Thoracic aorta (tissue), 2 donors: Measurements from ENCODE around the gene ACY1. TPM values are rescaled to one million over a fixed set of nuclear protein-coding genes. Genes with fewer than 3 reads are reported as not detected.

Experiments used
- ATAC-seq: fragments of 150-250 bp; one replicate; pipeline ENCODE4 v1.8.0; 2017; ENCODE audit warnings: low read depth; ENCODE audit not compliant: insufficient number of reproducible peaks, low FRiP score
- DNase-seq: peaks from one replicate; pipeline ENCODE4 v3.0.0-alpha.2; 2020; ENCODE audit warnings: low spot score
- H3K27ac ChIP-seq, 2 donors: fragments of 200-600 bp; sonication (generic); 1 replicate in 1 of 2; 2 replicates in 1 of 2; pipeline ENCODE4 v1.5.1; 2016; ENCODE audit warnings: mild to moderate bottlenecking in 2 of 2, moderate library complexity in 2 of 2
- H3K27me3 ChIP-seq: fragments of 200-600 bp; sonication (generic); replicated peaks from 2 replicates; pipeline ENCODE4 v1.6.0; 2016; ENCODE audit warnings: mild to moderate bottlenecking; ENCODE audit not compliant: insufficient read depth
- H3K36me3 ChIP-seq: fragments of 200-600 bp; sonication (generic); one replicate; pipeline ENCODE4 v1.5.1; 2016
- H3K4me1 ChIP-seq, 2 donors: fragments of 200-600 bp; sonication (generic); 1 replicate in 1 of 2; 2 replicates in 1 of 2; pipeline versions ENCODE4 v1.5.1 to v1.6.0; 2016; ENCODE audit warnings: low read depth in 2 of 2, mild to moderate bottlenecking in 1 of 2; ENCODE audit not compliant: control insufficient read depth in 1 of 2
- H3K4me3 ChIP-seq: fragments of 200-600 bp; sonication (generic); 2 replicates; pipeline ENCODE4 v1.5.1; 2016; ENCODE audit warnings: mild to moderate bottlenecking
- H3K9me3 ChIP-seq: fragments of 200-600 bp; sonication (generic); 2 replicates; pipeline ENCODE4 v1.5.1; 2016
- CTCF ChIP-seq: fragments of 200-600 bp; sonication (generic); IDR thresholded peaks from one replicate; pipeline ENCODE4 v1.5.1; 2019; ENCODE audit warnings: antibody characterized with exemption
- total RNA-seq, 2 donors: library from RNA; depleted of rRNA; stranded (reverse); fragments of >200 nt; gene quantifications; one replicate each; pipeline versions ENCODE4 v1.1.0 to v1.2.3, GENCODE V29; 2016

ACY1 gene
- total RNA-seq, 2 donors from 2014 or later = 6.1 to 12.3 TPM

DNA sequence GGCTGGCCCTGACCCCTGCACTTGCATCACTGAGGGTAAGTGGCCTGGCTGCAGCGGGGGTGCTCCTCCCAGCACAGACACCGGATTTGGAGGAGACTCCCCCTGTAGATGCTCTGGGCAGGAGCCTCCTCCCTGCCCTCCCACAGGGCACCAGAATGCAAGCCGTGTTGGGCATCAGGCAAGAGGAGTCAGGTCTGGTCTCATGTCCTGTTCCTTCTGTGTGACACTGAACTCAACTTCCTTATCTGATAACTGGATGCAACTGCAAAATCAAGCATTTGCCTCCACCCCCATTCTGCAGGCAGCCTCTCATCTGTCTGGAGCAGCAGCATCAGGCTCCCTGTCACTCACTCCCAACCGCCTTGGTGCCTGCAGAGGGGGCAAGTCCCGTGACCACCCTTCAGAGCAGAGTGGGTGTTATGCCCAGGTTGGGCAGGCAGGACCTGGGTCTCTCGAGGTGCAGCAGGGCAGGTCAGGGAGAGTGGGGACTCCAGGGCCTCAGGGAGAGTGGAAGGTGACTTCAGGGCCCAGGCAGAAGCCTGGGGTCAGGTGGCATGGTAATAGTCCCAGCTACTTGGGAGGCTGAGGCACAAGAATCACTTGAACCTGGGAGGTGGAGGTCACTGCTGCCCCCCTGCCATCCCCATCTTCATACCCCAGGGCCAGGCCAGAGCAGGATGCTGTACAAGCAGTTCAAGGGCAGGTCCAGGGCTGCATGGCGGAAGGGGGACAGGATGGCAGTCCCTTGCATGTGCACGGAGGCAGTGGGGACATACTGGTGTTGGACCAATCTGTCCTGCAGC lies 22.9 kb downstream of the ACY1 start:
- Histone ChIP-seq H3K4me1 (peaks cover 9 to 22% of the 10 kb centered on the region in 2 donors), H3K27me3 (no peaks in the 10 kb centered on the region), H3K9me3 (no peaks in the 10 kb centered on the region), H3K4me3 (peak overlapping the region; percentile 30), H3K27ac (no peak overlapping the region), H3K36me3 (no peaks in the 10 kb centered on the region)
- no peak for ATAC-seq
- DNase-seq = no peak
- TF ChIP-seq CTCF = no peak

DNA sequence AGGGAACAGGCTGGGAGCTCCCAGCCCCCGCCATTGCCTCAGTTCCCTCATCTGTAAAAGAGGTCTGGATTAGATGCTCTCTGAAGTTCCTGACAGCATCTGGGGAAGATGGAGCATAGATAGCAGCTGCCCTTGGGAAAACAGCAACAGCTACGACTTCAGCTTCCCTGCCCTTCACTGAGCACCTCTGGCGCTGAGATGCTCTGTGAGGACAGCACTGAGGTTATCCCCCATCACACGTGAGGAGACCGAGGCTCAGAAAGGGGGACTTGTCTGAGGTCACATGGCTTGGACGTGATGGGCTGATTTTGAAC lies 23.4 kb downstream of the ACY1 start:
- Histone ChIP-seq H3K36me3 (no peaks in the 10 kb centered on the region), H3K4me1 (peaks cover 9 to 22% of the 10 kb centered on the region in 2 donors), H3K4me3 (no peak overlapping the region), H3K27ac (no peak overlapping the region), H3K9me3 (no peaks in the 10 kb centered on the region), H3K27me3 (no peaks in the 10 kb centered on the region)
- no peak for TF ChIP-seq CTCF
- DNase-seq (no peak), ATAC-seq (no peak)

DNA sequence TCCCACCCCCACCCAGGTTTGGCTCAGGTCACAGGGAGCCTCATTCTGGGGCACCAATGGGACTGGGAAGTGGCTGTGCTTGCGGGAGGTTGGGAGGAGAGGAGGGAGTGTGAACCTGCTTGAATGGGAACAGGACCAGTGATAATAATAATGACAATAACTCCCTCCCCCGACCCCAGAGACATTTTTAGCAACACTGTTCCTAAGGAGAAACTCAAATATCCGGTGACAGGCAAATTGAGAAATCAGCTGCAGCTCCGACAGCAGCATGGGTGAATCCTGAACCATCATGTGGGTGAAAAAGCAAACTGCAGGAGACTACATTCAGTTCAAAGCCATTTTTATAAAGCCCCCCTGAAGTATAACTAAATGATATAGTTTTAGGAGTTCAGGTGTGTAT lies 24.0 kb downstream of the ACY1 start:
- H3K4me3 ChIP-seq = no peak overlapping the region
- H3K4me1 ChIP-seq = peaks cover 9 to 22% of the 10 kb centered on the region in 2 donors
- no peaks in the 10 kb centered on the region for H3K27me3 ChIP-seq
- H3K36me3 ChIP-seq = no peaks in the 10 kb centered on the region
- no peak for TF ChIP-seq CTCF
- H3K9me3 ChIP-seq = no peaks in the 10 kb centered on the region
- no peak overlapping the region for H3K27ac ChIP-seq
- no peak for DNase-seq
- no peak for ATAC-seq

DNA sequence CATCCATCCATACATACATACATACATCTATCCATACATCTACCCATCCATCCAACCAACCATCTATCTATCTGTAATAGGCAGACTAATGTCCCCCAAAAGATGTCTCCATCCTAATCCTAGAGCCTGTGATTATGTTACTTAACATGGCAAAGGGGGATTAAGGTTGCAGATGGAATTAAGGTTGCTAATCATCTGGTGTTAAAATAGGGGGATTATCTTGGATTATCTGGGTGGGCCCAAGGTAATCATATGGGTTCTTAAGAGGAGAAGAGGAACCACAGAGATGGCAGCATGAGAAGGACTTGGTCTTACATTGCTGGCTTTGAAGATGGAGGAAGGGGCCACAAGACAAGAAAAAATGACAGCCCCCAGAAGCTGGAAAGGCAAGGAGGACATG lies 27.1 kb downstream of the ACY1 start:
- H3K9me3 ChIP-seq = no peaks in the 10 kb centered on the region
- ATAC-seq (no peak), DNase-seq (no peak)
- no peak overlapping the region for H3K27ac ChIP-seq
- H3K27me3 ChIP-seq = no peaks in the 10 kb centered on the region
- H3K4me1 ChIP-seq = peaks cover 7 to 10% of the 10 kb centered on the region in 2 donors
- H3K36me3 ChIP-seq = no peaks in the 10 kb centered on the region
- TF ChIP-seq CTCF = no peak
- no peak overlapping the region for H3K4me3 ChIP-seq

GRCh38 chr3:52012699-52013098 lies 29.4 kb downstream of the ACY1 start:
- Histone ChIP-seq H3K9me3 (no peaks in the 10 kb centered on the region), H3K4me1 (peaks cover 0 to 22% of the 10 kb centered on the region in 2 donors), H3K4me3 (no peak overlapping the region), H3K27me3 (no peaks in the 10 kb centered on the region), H3K36me3 (no peaks in the 10 kb centered on the region), H3K27ac (no peak overlapping the region)
- DNase-seq = no peak
- ATAC-seq = no peak
- no peak for TF ChIP-seq CTCF
